Erythroblast (primary cell): ENCODE measurements around the gene THADA.
A peak's percentile ranks its signal among the peaks of the same experiment; 100 is the strongest.

Experiments used
- DNase-seq, 2 experiments: peaks; one replicate each; lab custom pipeline; 2025; lab: John Stamatoyannopoulos, UW
- GATA1 ChIP-seq: IDR thresholded peaks from 2 replicates; pipeline ENCODE4 v1.6.1; 2011; ENCODE audit warnings: low read depth, mild to moderate bottlenecking, control low read depth, low read length, moderate library complexity
- POLR2A ChIP-seq: IDR thresholded peaks from 2 replicates; pipeline ENCODE4 v1.6.1; 2011; ENCODE audit warnings: mild to moderate bottlenecking, low read length

Gene THADA

GRCh38 chr2:43191947-43192516, 403.8 kb downstream of the THADA start:
- DNase-seq = peak; percentile 42 to 63
- TF ChIP-seq GATA1 = no peak
- TF ChIP-seq POLR2A = no peak

GRCh38 chr2:43190311-43191052, 405.4 kb downstream of the THADA start:
- DNase-seq = peak; percentile 94 to 98
- TF ChIP-seq POLR2A (peak; percentile 71), GATA1 (peak; percentile 92)

- DNase-seq = peak; percentile 61 to 83
Observed at GRCh38 chr2:43189861-43190260, 406.0 kb downstream of the THADA start.

- no peak for TF ChIP-seq GATA1
- no peak for TF ChIP-seq POLR2A
- no peak for DNase-seq
Observed at GRCh38 chr2:43188561-43189386, 407.1 kb downstream of the THADA start.

GRCh38 chr2:43186679-43187374, 409.0 kb downstream of the THADA start:
- DNase-seq = no peak
- TF ChIP-seq GATA1 (no peak), POLR2A (no peak)

- no peak for TF ChIP-seq POLR2A
- TF ChIP-seq GATA1 = no peak
- no peak for DNase-seq
Observed at GRCh38 chr2:43186321-43186678, 409.5 kb downstream of the THADA start.

- no peak for DNase-seq
- no peak for TF ChIP-seq POLR2A
- no peak for TF ChIP-seq GATA1
Observed at GRCh38 chr2:43185146-43185545, 410.7 kb downstream of the THADA start.

GRCh38 chr2:43184339-43184895, 411.4 kb downstream of the THADA start:
- no peak for DNase-seq
- TF ChIP-seq GATA1 (no peak), POLR2A (no peak)

GRCh38 chr2:43183743-43184142, 412.1 kb downstream of the THADA start:
- DNase-seq = no peak
- TF ChIP-seq GATA1 (no peak), POLR2A (no peak)

- no peak for TF ChIP-seq GATA1
- no peak for TF ChIP-seq POLR2A
- no peak for DNase-seq
Observed at GRCh38 chr2:43180897-43181296, 414.9 kb downstream of the THADA start.
